ENCODE results near the gene MDFIC.

DNA sequence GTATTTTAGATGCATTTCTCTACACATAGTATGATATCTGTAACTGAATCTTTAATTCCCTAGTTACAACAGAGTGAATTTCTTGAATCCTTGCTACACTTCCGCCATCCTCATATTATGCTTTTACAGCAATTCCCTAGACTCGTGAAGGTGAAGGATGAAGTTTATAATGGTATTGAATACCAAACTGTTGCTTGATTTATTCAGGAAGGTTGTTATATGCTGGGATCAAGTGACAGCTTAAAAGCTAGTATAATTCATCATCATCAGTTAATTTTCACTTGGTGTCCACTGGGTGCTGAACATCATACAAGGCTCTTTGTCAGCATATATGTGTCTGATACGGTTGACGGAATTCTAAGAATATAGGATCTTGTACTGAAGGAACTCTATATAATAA is 47.2 kb downstream of the MDFIC start:
- TF ChIP-seq, protein P1, sequence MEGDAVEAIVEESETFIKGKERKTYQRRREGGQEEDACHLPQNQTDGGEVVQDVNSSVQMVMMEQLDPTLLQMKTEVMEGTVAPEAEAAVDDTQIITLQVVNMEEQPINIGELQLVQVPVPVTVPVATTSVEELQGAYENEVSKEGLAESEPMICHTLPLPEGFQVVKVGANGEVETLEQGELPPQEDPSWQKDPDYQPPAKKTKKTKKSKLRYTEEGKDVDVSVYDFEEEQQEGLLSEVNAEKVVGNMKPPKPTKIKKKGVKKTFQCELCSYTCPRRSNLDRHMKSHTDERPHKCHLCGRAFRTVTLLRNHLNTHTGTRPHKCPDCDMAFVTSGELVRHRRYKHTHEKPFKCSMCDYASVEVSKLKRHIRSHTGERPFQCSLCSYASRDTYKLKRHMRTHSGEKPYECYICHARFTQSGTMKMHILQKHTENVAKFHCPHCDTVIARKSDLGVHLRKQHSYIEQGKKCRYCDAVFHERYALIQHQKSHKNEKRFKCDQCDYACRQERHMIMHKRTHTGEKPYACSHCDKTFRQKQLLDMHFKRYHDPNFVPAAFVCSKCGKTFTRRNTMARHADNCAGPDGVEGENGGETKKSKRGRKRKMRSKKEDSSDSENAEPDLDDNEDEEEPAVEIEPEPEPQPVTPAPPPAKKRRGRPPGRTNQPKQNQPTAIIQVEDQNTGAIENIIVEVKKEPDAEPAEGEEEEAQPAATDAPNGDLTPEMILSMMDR (IDR thresholded peaks at IDR 0.05), result no peak
- TF ChIP-seq EZH2 (IDR thresholded peaks at IDR 0.05; ENCODE audit: borderline replicate concordance, insufficient read depth, low read depth, low read length, poor library complexity, severe bottlenecking), result no peak

Measured in B cell (primary cell).